ENCODE measurements around the gene DOK3.

- TF ChIP-seq, protein P1, sequence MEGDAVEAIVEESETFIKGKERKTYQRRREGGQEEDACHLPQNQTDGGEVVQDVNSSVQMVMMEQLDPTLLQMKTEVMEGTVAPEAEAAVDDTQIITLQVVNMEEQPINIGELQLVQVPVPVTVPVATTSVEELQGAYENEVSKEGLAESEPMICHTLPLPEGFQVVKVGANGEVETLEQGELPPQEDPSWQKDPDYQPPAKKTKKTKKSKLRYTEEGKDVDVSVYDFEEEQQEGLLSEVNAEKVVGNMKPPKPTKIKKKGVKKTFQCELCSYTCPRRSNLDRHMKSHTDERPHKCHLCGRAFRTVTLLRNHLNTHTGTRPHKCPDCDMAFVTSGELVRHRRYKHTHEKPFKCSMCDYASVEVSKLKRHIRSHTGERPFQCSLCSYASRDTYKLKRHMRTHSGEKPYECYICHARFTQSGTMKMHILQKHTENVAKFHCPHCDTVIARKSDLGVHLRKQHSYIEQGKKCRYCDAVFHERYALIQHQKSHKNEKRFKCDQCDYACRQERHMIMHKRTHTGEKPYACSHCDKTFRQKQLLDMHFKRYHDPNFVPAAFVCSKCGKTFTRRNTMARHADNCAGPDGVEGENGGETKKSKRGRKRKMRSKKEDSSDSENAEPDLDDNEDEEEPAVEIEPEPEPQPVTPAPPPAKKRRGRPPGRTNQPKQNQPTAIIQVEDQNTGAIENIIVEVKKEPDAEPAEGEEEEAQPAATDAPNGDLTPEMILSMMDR (conservative IDR thresholded peaks at IDR 0.05), result no peak
- no peak for TF ChIP-seq ZFX (IDR thresholded peaks at IDR 0.05)
These were observed 1.6 kb upstream of the DOK3 start for GRCh38 chr5:177511181-177511580.
